Right lobe of liver (tissue), 6 donors: ENCODE results near the gene ITGAV. TPM values are rescaled to one million over a fixed set of nuclear protein-coding genes. Genes with fewer than 3 reads are reported as not detected.

ENCODE experiments used
- ATAC-seq, 4 donors: fragments of 200-7000 bp; cut with Tn5 transposase; one replicate each; pipeline ENCODE4 v1.9.1; 2020; ENCODE audit warnings: mild to moderate bottlenecking in 4 of 4, moderate library complexity in 4 of 4
- DNase-seq, 3 donors: peaks; one replicate each; pipeline ENCODE4 v3.0.0-alpha.2; 2020
- H3K27ac ChIP-seq, 3 donors: fragments of 200-600 bp; one replicate each; pipeline ENCODE4 v1.8.0; 2022
- H3K27me3 ChIP-seq, 2 donors: fragments of 200-600 bp; one replicate each; pipeline ENCODE4 v1.8.0; 2022
- H3K36me3 ChIP-seq, 4 donors: fragments of 200-600 bp; sonication (generic) in 1 of 4; one replicate each; pipeline versions ENCODE4 v1.5.1 to v1.8.0; 2017 to 2022; ENCODE audit warnings: control low read depth in 1 of 4
- H3K4me1 ChIP-seq, 4 donors: fragments of 200-600 bp; sonication (generic) in 1 of 4; one replicate each; pipeline versions ENCODE4 v1.5.1 to v1.8.0; 2017 to 2022; ENCODE audit warnings: control low read depth in 1 of 4
- H3K4me3 ChIP-seq, 3 donors: fragments of 200-600 bp; one replicate each; pipeline ENCODE4 v1.8.0; 2022
- H3K9me3 ChIP-seq, 4 donors: fragments of 200-600 bp; sonication (generic) in 1 of 4; one replicate each; pipeline versions ENCODE4 v1.5.1 to v1.8.0; 2017 to 2022; ENCODE audit warnings: control low read depth in 1 of 4
- CTCF ChIP-seq, 4 donors: fragments of 200-600 bp in 3 of 4; fragments of 450-650 bp in 1 of 4; IDR thresholded peaks; one replicate each; pipeline versions ENCODE4 v1.5.1 to v1.8.0; 2016 to 2022; ENCODE audit warnings: antibody characterized with exemption in 4 of 4, mild to moderate bottlenecking in 2 of 4
- POLR2A ChIP-seq: fragments of 450-650 bp; IDR thresholded peaks from one replicate; pipeline ENCODE4 v1.6.1; 2017; ENCODE audit warnings: antibody characterized with exemption, mild to moderate bottlenecking
- whole genome bisulfite sequencing: methylation state at CpG from one replicate; pipeline ENCODE4 v1.1.6; 2018; ENCODE audit warnings: low coverage, low lambda C conversion rate; ENCODE audit not compliant: insufficient coverage; ENCODE audit errors: missing lambda C conversion rate; 5-methylcytosine and 5-hydroxymethylcytosine counted together
- intact Hi-C, 2 donors: fragments of 100-400 bp; cut with DNase I; formaldehyde crosslinking; loops; one replicate each; pipeline versions ENCODE4 v1.11.2 to v1.14.1; 2022
- total RNA-seq, 6 experiments: library from RNA; depleted of rRNA in 2 of 6; stranded (reverse); fragments of >200 nt in 2 of 6; fragmentation: NEBNext Ultra II Directional in 3 of 6; extraction: Animal tissue kit (Norgen Biotek cat#: 25700) in 3 of 6; gene quantifications; one replicate each; pipeline versions ENCODE4 v1.1.0 to v1.2.4, GENCODE V29; 2016 to 2023
- donor health status: DM: no; HTN: yes; CAD: no.
- donor health status: DM: no; HTN: no; CAD: no.
- donor health status: DM: no; HTN: no; CAD: no.
- donor health status: DM: no; HTN: yes; CAD: no.
- donor health status: DM: no; HTN: yes; CAD: no.

Gene ITGAV
- total RNA-seq, 6 experiments from 2014 or later = 16.3 to 48.4 (median 26.4) TPM

GRCh38 chr2:186570604-186571003 is 19.3 kb upstream of the ITGAV start:
- no peak for DNase-seq
- H3K4me1 ChIP-seq = no peaks in the 10 kb centered on the region
- ATAC-seq = peak in 2 of 4 donors; percentile 29 to 50
- no peaks in the 10 kb centered on the region for H3K27me3 ChIP-seq
- WGBS = 45% methylated on average over 5 of the region's 5 CpGs
- H3K36me3 ChIP-seq = no peaks in the 10 kb centered on the region
- no peak overlapping the region for H3K27ac ChIP-seq
- intact Hi-C loops = no loop called here
- TF ChIP-seq CTCF (IDR thresholded peaks at IDR 0.05) = no peak
- TF ChIP-seq POLR2A = no peak
- H3K9me3 ChIP-seq = no peaks in the 10 kb centered on the region
- no peak overlapping the region for H3K4me3 ChIP-seq

- no peaks in the 10 kb centered on the region for H3K27me3 ChIP-seq
- no peaks in the 10 kb centered on the region for H3K36me3 ChIP-seq
- DNase-seq (no peak), ATAC-seq (no peak)
- 96% methylated on average over 4 of the region's 5 CpGs for whole genome bisulfite sequencing
- no peak overlapping the region for H3K27ac ChIP-seq
- H3K4me1 ChIP-seq = no peaks in the 10 kb centered on the region
- intact Hi-C loops = no loop called here
- no peak overlapping the region for H3K4me3 ChIP-seq
- H3K9me3 ChIP-seq = no peaks in the 10 kb centered on the region
- TF ChIP-seq CTCF (IDR thresholded peaks at IDR 0.05) (no peak), POLR2A (no peak)
Measured at GRCh38 chr2:186572705-186573104, 17.2 kb upstream of the ITGAV start.

GRCh38 chr2:186573531-186573930 is 16.3 kb upstream of the ITGAV start:
- Histone ChIP-seq H3K27ac (no peak overlapping the region), H3K9me3 (no peaks in the 10 kb centered on the region), H3K4me1 (no peaks in the 10 kb centered on the region), H3K27me3 (no peaks in the 10 kb centered on the region), H3K36me3 (no peaks in the 10 kb centered on the region), H3K4me3 (no peak overlapping the region)
- ATAC-seq = no peak
- TF ChIP-seq CTCF (IDR thresholded peaks at IDR 0.05) = no peak
- no peak for TF ChIP-seq POLR2A
- intact Hi-C loops = no loop called here
- WGBS = 87% methylated on average over 3 of the region's 3 CpGs
- DNase-seq = no peak

- Histone ChIP-seq H3K9me3 (no peaks in the 10 kb centered on the region), H3K36me3 (no peaks in the 10 kb centered on the region), H3K4me3 (no peak overlapping the region), H3K27ac (peak overlapping the region in 1 of 3 donors; percentile 0), H3K27me3 (no peaks in the 10 kb centered on the region), H3K4me1 (no peaks in the 10 kb centered on the region)
- WGBS = 5% methylated on average over 1 of the region's 1 CpG
- DNase-seq = no peak
- TF ChIP-seq CTCF (IDR thresholded peaks at IDR 0.05) (no peak), POLR2A (no peak)
- ATAC-seq = peak; percentile 89 to 98 (median 96)
- intact Hi-C loops = no loop called here
Measured at GRCh38 chr2:186575302-186575701, 14.6 kb upstream of the ITGAV start.

- intact Hi-C loops = no loop called here
- H3K36me3 ChIP-seq = no peaks in the 10 kb centered on the region
- TF ChIP-seq POLR2A = no peak
- TF ChIP-seq CTCF (IDR thresholded peaks at IDR 0.05) = no peak
- peak overlapping the region in 1 of 3 donors; percentile 0 for H3K27ac ChIP-seq
- DNase-seq = no peak
- 93% methylated on average over 1 of the region's 1 CpG for WGBS
- H3K4me1 ChIP-seq = no peaks in the 10 kb centered on the region
- H3K9me3 ChIP-seq = no peaks in the 10 kb centered on the region
- no peaks in the 10 kb centered on the region for H3K27me3 ChIP-seq
- ATAC-seq = no peak
- no peak overlapping the region for H3K4me3 ChIP-seq
Measured at GRCh38 chr2:186575856-186576255, 14.0 kb upstream of the ITGAV start.
